ENCODE results near the gene PLEKHS1. TPM values are rescaled to one million over a fixed set of nuclear protein-coding genes. Genes with fewer than 3 reads are reported as not detected.

The PLEKHS1 gene
- total RNA-seq, 1 experiment from 2014 or later = not detected

DNA sequence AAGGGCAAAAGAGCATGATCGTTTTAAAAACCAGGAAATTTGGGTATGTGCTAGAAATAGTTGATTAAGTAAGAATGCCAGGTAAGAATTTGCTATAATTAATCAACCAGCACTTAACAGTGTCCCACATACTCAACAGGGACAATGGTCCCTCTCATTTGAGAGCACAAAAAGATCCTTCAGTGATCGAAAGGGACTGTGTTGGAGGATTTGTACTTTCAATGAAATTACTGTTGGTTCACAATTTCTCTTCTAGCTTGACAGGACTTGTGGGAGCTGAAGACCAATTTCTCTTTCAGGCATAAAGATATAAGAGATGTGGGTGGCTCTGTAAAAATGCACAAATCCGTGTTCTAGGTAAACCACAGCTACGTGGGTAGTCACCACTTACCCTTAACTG, 12.5 kb upstream of the PLEKHS1 start:
- no peak overlapping the region for H2BK15ac ChIP-seq (ENCODE audit: low read depth, low read length)
- no peak overlapping the region for H2AK5ac ChIP-seq (ENCODE audit: insufficient read length, low read length)
- H3K36me3 Mint-ChIP-seq (ENCODE audit: insufficient read depth in 1 of 3, low read depth in 3 of 3) = no peaks in the 10 kb centered on the region
- no peaks in the 10 kb centered on the region; a peak in 1 of 5 replicates for H3K9me3 Mint-ChIP-seq
- H2AFZ ChIP-seq (ENCODE audit: low read length) = no peak overlapping the region
- no peak overlapping the region for H3K27ac ChIP-seq (ENCODE audit: insufficient read length, low read depth, low read length)
- H3K4ac ChIP-seq (ENCODE audit: low read depth, low read length) = no peak overlapping the region
- no peak overlapping the region for H4K8ac ChIP-seq (replicated peaks; ENCODE audit: insufficient read length, low read depth, low read length)
- no peak overlapping the region for H2BK20ac ChIP-seq (ENCODE audit: low read depth, low read length, poor library complexity, severe bottlenecking)
- H3K4me1 ChIP-seq (ENCODE audit: insufficient read depth, low read length) = peaks cover 4% of the 10 kb centered on the region; the same call in 1 of the 2 replicates
- TF ChIP-seq, protein P1, sequence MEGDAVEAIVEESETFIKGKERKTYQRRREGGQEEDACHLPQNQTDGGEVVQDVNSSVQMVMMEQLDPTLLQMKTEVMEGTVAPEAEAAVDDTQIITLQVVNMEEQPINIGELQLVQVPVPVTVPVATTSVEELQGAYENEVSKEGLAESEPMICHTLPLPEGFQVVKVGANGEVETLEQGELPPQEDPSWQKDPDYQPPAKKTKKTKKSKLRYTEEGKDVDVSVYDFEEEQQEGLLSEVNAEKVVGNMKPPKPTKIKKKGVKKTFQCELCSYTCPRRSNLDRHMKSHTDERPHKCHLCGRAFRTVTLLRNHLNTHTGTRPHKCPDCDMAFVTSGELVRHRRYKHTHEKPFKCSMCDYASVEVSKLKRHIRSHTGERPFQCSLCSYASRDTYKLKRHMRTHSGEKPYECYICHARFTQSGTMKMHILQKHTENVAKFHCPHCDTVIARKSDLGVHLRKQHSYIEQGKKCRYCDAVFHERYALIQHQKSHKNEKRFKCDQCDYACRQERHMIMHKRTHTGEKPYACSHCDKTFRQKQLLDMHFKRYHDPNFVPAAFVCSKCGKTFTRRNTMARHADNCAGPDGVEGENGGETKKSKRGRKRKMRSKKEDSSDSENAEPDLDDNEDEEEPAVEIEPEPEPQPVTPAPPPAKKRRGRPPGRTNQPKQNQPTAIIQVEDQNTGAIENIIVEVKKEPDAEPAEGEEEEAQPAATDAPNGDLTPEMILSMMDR (conservative IDR thresholded peaks at IDR 0.05) = no peak
- H4K20me1 ChIP-seq (ENCODE audit: control insufficient read depth, insufficient read depth, insufficient read length) = no peaks in the 10 kb centered on the region
- H3K9me3 ChIP-seq (ENCODE audit: control insufficient read depth, low read depth, low read length) = no peaks in the 10 kb centered on the region
- no peak overlapping the region for H3K14ac ChIP-seq (ENCODE audit: insufficient read depth, low read length)
- WGBS (ENCODE audit: extremely low coverage, insufficient read length, low lambda C conversion rate) = no CpG with 5 or more reads among the region's 4 CpGs
- no peaks in the 10 kb centered on the region for H3K79me1 ChIP-seq (ENCODE audit: insufficient read depth, low read depth, low read length, poor library complexity, severe bottlenecking)
- H3K4me2 ChIP-seq (ENCODE audit: insufficient read depth, insufficient read length, low read length) = no peak overlapping the region
- H2BK120ac ChIP-seq (ENCODE audit: low read depth, low read length, poor library complexity, severe bottlenecking) = no peak overlapping the region
- H3K23me2 ChIP-seq (ENCODE audit: insufficient read length, low read depth, low read length, poor library complexity, severe bottlenecking) = no peaks in the 10 kb centered on the region
- no peak for DNase-seq
- peaks cover 9% of the 10 kb centered on the region for H3K27me3 Mint-ChIP-seq (ENCODE audit: low read depth)
- no peak overlapping the region for H3K23ac ChIP-seq (ENCODE audit: insufficient read length, low read depth, low read length)
- H3K56ac ChIP-seq (ENCODE audit: insufficient read length, low read depth, low read length) = no peak overlapping the region
- no peaks in the 10 kb centered on the region; the same call in 1 of the 2 replicates for H3K27me3 ChIP-seq (ENCODE audit: insufficient read depth, low read length)
- no peak overlapping the region for H3K27ac Mint-ChIP-seq
- H3K4me1 Mint-ChIP-seq = peaks cover 11 to 12% of the 10 kb centered on the region in 2 experiments
- no peak overlapping the region for H3T11ph ChIP-seq (ENCODE audit: low read length)
- no peak overlapping the region for H2BK5ac ChIP-seq (ENCODE audit: insufficient read length, low read length)
- no peaks in the 10 kb centered on the region for H3K79me2 ChIP-seq (ENCODE audit: insufficient read depth, low read length)
- H3K4me3 Mint-ChIP-seq = no peak overlapping the region
- H2BK12ac ChIP-seq (ENCODE audit: insufficient read length, low read depth, low read length) = no peak overlapping the region
- no peak overlapping the region for H4K91ac ChIP-seq (ENCODE audit: insufficient read length, low read depth, low read length)
- H3K9ac ChIP-seq (ENCODE audit: extremely low read depth, insufficient read length, low read length) = no peak overlapping the region
- no peak overlapping the region for H3K18ac ChIP-seq (ENCODE audit: insufficient read length, low read depth, low read length)
- no peak overlapping the region for H4K5ac ChIP-seq (ENCODE audit: insufficient read length, low read depth, low read length)
